ENCODE measurements around the gene DCAF10. TPM values are rescaled to one million over a fixed set of nuclear protein-coding genes. Genes with fewer than 3 reads are reported as not detected.
"Not testable (repeated sequence)": the region's sequence is repeated elsewhere in the genome, so short reads cannot be mapped to it uniquely, and the experiment has no call there.

The DCAF10 gene
- total RNA-seq, 4 donors from 2014 or later = 23.4 to 84.2 (median 32.8) TPM

DNA sequence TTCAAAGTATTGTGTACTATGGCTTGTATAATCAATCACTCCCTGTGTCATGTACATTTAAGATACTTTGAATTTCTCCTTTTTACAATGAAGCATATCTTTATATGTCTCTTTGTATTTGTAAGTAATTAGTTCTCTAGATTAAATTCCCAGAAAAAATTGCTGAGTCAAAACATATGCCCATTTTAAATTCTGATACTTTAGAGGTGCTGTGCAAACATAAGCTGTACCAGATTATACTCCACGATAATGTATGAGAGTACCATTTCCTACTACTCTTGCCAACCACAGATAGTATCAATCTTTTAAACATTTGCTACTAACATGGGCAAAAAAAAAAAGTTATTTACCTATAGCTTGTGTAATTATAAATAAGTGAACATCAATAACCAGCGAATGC lies 18.3 kb downstream of the DCAF10 start:
- Histone ChIP-seq H3K27ac (no peak overlapping the region), H3K9me3 (no peaks in the 10 kb centered on the region), H3K27me3 (no peaks in the 10 kb centered on the region), H3K4me1 (no peaks in the 10 kb centered on the region), H3K4me3 (no peak overlapping the region), H3K36me3 (peaks cover 0 to 25% (median 0%) of the 10 kb centered on the region in 3 donors)
- DNase-seq = no peak
- no peak for TF ChIP-seq POLR2A (IDR thresholded peaks at IDR 0.05)
- TF ChIP-seq, protein P1, sequence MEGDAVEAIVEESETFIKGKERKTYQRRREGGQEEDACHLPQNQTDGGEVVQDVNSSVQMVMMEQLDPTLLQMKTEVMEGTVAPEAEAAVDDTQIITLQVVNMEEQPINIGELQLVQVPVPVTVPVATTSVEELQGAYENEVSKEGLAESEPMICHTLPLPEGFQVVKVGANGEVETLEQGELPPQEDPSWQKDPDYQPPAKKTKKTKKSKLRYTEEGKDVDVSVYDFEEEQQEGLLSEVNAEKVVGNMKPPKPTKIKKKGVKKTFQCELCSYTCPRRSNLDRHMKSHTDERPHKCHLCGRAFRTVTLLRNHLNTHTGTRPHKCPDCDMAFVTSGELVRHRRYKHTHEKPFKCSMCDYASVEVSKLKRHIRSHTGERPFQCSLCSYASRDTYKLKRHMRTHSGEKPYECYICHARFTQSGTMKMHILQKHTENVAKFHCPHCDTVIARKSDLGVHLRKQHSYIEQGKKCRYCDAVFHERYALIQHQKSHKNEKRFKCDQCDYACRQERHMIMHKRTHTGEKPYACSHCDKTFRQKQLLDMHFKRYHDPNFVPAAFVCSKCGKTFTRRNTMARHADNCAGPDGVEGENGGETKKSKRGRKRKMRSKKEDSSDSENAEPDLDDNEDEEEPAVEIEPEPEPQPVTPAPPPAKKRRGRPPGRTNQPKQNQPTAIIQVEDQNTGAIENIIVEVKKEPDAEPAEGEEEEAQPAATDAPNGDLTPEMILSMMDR (IDR thresholded peaks at IDR 0.05) = no peak

DNA sequence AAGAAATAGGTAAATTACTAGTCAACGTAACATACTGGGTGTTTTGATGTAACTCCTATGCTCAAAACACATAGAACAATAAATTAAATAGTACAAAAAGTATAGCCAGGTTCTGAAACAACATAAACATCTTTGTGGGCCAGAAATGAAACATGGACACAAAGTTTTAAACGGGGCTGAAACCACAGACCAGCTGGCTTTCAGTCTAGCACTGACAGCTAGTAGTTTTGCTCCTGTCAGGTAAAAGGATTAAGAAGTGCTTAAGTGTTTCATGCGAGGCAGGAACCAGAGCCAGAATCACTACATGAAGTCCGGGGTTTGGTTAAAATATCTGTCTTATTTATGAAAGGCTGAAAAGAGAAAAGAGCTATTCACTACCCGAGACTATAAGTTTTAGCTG lies 19.5 kb downstream of the DCAF10 start:
- H3K27me3 ChIP-seq = no peaks in the 10 kb centered on the region
- H3K4me3 ChIP-seq = no peak overlapping the region
- DNase-seq = no peak
- no peaks in the 10 kb centered on the region for H3K4me1 ChIP-seq
- no peak overlapping the region for H3K27ac ChIP-seq
- peaks cover 0 to 32% (median 0%) of the 10 kb centered on the region in 3 donors for H3K36me3 ChIP-seq
- TF ChIP-seq, protein P1 (IDR thresholded peaks at IDR 0.05) = no peak
- no peak for TF ChIP-seq POLR2A (IDR thresholded peaks at IDR 0.05)
- no peaks in the 10 kb centered on the region for H3K9me3 ChIP-seq

DNA sequence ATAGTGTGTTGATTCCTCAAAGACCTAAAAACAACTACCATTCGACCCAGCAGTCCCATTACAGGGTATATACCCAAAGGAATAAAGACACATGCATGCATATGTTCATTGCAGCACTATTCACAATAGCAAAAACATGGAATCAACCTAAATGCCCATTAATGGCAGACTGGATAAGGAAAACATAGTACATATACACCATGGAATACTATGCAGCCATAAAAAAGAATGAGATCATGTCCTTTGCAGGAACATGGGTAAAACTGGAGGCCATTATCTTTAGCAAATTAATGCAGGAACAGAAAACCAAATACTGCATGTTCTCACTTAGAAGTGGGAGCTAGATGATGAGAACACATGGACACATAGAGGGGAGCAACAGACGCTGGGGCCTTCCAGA lies 24.6 kb downstream of the DCAF10 start:
- H3K9me3 ChIP-seq, H3K27ac ChIP-seq, H3K27me3 ChIP-seq, H3K4me1 ChIP-seq, H3K4me3 ChIP-seq, DNase-seq: not testable (repeated sequence)
- peaks cover 0 to 58% (median 0%) of the 10 kb centered on the region in 3 donors for H3K36me3 ChIP-seq

DNA sequence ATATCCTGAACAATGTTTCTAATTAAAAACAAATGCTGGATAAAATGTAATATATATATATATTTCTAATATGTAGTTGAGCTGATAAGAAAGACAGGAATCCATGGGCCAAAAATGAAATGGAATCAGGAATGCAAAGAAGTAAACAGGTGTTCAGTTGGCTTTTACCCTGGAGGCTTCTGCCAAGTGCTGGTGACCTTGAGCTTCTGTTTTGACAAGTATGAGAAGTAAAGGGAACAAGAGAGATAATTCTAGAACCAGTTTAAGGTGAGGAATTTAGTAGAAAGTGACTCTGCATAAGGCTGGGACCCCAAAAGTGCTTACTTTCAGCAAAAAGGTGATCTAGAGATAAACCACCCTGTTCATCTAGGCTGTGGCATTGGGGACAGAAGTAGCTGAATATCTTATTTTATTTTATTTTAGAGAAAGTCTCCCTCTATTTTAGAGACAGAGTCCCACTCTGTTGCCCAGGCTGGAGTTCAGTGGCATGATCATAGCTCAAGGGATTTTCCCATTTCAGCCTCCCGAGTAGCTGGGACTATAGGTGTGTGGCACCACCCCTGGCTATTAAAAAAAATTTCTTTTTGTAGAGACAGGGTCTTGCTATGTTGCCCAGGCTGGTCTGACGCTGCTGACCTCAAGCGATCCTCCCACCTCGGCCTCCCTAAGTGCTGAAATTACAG lies 27.0 kb downstream of the DCAF10 start:
- no peaks in the 10 kb centered on the region for H3K9me3 ChIP-seq
- H3K4me1 ChIP-seq = no peaks in the 10 kb centered on the region
- TF ChIP-seq, protein P1 (IDR thresholded peaks at IDR 0.05) = no peak
- no peak for TF ChIP-seq POLR2A (IDR thresholded peaks at IDR 0.05)
- no peak overlapping the region for H3K27ac ChIP-seq
- H3K27me3 ChIP-seq = no peaks in the 10 kb centered on the region
- H3K4me3 ChIP-seq = no peak overlapping the region
- no peak for DNase-seq
- peaks cover 0 to 41% (median 0%) of the 10 kb centered on the region in 3 donors for H3K36me3 ChIP-seq

DNA sequence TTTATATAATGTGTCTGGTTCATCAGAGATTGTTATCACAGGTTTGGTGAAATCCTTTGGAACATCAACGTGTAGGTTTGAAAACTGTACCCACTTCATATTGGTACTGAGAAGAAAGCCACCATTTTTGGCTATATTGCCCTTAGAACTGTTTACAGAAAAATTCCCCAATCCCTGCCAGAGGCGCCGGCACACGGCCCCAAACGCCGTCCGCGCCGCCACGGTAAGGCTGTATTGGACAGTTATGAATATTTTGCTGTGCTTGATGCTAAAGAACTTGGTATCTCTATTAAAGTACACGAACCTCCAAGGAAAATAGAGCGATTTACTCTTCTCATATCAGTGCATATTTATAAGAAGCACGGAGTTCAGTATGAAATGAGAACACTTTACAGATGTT lies 35.2 kb downstream of the DCAF10 start:
- Histone ChIP-seq H3K4me3 (no peak overlapping the region), H3K27me3 (no peaks in the 10 kb centered on the region), H3K36me3 (peaks cover 0 to 3% (median 0%) of the 10 kb centered on the region in 3 donors), H3K9me3 (no peaks in the 10 kb centered on the region), H3K27ac (no peak overlapping the region), H3K4me1 (no peaks in the 10 kb centered on the region)
- TF ChIP-seq, protein P1 (IDR thresholded peaks at IDR 0.05) = no peak
- TF ChIP-seq POLR2A (IDR thresholded peaks at IDR 0.05) = no peak
- no peak for DNase-seq

DNA sequence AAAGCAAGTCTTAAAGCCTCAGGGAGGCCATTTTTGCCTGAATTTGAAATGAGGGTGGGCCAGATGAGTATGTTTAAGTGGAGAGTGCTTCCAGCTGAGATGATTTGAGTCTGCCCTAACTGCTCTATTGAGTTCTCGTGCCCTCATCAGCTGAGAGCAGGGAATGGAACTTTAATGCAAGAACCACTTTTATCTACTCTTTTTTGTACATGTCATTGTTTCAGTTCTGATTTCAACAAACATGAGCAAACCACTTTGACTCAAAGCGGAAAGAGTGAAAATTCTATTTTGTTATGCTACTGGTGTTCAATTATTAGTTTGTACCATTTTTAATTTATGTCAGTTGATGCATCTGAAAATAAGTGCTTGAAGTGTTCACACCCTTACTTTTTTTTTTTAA lies 35.8 kb downstream of the DCAF10 start:
- no peaks in the 10 kb centered on the region for H3K9me3 ChIP-seq
- H3K36me3 ChIP-seq = peaks cover 0 to 3% (median 0%) of the 10 kb centered on the region in 3 donors
- DNase-seq = no peak
- no peaks in the 10 kb centered on the region for H3K27me3 ChIP-seq
- H3K4me3 ChIP-seq = no peak overlapping the region
- no peak overlapping the region for H3K27ac ChIP-seq
- no peak for TF ChIP-seq POLR2A (IDR thresholded peaks at IDR 0.05)
- TF ChIP-seq, protein P1 (IDR thresholded peaks at IDR 0.05) = no peak
- no peaks in the 10 kb centered on the region for H3K4me1 ChIP-seq

Data from Peyer's patch (tissue), 4 donors.